OCI-LY3 (cell line): Measurements from ENCODE around the gene MRPL40.

Experiments
- EZH2phosphoT487 ChIP-seq: fragments of 200-600 bp; shearing (Covaris generic); IDR thresholded peaks from 2 replicates; pipeline ENCODE4 v1.6.1; 2018; ENCODE audit warnings: antibody characterized with exemption, mixed run types, low read depth
- TF ChIP-seq, protein P1 (sequence below): fragments of 200-600, 300-600 bp; sonication (generic); IDR thresholded peaks from 2 replicates; pipeline ENCODE4 v1.5.1; 2014; ENCODE audit warnings: antibody characterized with exemption, low read length, low read depth

DNA sequence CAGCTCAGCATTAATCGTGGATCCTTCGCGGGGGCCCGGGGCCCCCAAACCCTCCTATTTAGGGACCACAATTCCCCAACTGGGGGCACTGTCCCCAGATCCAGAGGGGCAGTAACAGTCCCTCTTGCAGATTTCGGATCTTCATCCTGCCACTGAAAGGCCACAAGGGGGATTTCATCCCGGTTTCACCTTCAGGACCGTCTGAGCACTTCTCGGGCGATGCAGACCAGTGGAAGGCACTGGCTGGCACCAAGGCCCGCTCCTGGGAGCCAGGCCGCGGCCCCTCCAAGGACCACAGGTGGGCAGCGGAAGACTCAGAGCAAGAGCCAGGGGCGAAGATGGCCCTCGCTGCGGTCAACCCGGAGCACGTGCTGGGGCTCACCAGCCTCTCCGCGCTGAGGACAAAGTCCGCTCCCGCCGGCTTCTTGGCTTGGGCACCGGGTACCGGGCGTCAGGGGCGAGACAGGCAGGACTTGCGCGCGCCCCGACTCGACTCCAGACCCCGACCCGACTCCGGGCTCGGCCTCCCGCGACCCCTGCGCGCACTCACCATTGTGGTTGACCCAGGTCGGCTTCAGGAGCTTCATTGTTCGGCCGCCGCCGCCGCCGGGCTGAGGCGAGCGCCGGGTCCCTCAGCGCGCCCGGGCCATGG is 1.3 kb upstream of the MRPL40 start:
- TF ChIP-seq, protein P1, sequence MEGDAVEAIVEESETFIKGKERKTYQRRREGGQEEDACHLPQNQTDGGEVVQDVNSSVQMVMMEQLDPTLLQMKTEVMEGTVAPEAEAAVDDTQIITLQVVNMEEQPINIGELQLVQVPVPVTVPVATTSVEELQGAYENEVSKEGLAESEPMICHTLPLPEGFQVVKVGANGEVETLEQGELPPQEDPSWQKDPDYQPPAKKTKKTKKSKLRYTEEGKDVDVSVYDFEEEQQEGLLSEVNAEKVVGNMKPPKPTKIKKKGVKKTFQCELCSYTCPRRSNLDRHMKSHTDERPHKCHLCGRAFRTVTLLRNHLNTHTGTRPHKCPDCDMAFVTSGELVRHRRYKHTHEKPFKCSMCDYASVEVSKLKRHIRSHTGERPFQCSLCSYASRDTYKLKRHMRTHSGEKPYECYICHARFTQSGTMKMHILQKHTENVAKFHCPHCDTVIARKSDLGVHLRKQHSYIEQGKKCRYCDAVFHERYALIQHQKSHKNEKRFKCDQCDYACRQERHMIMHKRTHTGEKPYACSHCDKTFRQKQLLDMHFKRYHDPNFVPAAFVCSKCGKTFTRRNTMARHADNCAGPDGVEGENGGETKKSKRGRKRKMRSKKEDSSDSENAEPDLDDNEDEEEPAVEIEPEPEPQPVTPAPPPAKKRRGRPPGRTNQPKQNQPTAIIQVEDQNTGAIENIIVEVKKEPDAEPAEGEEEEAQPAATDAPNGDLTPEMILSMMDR: no peak
- no peak for TF ChIP-seq EZH2phosphoT487
